Esophagus squamous epithelium (tissue), 5 donors: ENCODE results near the gene SYT1. TPM values are rescaled to one million over a fixed set of nuclear protein-coding genes. Genes with fewer than 3 reads are reported as not detected.

Experiments used
- DNase-seq: peaks from one replicate; lab custom pipeline; 2025; lab: John Stamatoyannopoulos, UW
- H3K27ac ChIP-seq, 4 donors: fragments of 200-600 bp; sonication (generic); one replicate each; pipeline ENCODE4 v1.5.1; 2016 to 2019; ENCODE audit warnings: mild to moderate bottlenecking in 1 of 4
- H3K27me3 ChIP-seq, 4 donors: fragments of 200-600 bp; sonication (generic); 1 replicate in 3 of 4; 2 replicates in 1 of 4; pipeline versions ENCODE4 v1.5.1 to v1.6.0; 2017 to 2021; ENCODE audit warnings: antibody characterized with exemption in 1 of 4
- H3K36me3 ChIP-seq, 3 donors: fragments of 200-600 bp; sonication (generic); one replicate each; pipeline ENCODE4 v1.5.1; 2016 to 2019
- H3K4me1 ChIP-seq, 3 donors: fragments of 200-600 bp; sonication (generic); one replicate each; pipeline ENCODE4 v1.5.1; 2017 to 2019
- H3K4me3 ChIP-seq, 4 donors: fragments of 200-600 bp; sonication (generic); 1 replicate in 3 of 4; 2 replicates in 1 of 4; pipeline ENCODE4 v1.5.1; 2016 to 2019; ENCODE audit warnings: mild to moderate bottlenecking in 2 of 4, moderate library complexity in 1 of 4
- H3K9me3 ChIP-seq, 3 donors: fragments of 200-600 bp; sonication (generic); one replicate each; pipeline ENCODE4 v1.5.1; 2016 to 2019
- CTCF ChIP-seq, 6 experiments: fragments of 450-650 bp in 4 of 6; fragments of 200-600 bp in 2 of 6; sonication (generic) in 2 of 6; IDR thresholded peaks; one replicate each; pipeline ENCODE4 v1.5.1; 2016 to 2019; ENCODE audit warnings: antibody characterized with exemption in 6 of 6, mild to moderate bottlenecking in 4 of 6, moderate library complexity in 4 of 6
- POLR2A ChIP-seq, 4 donors: fragments of 450-650 bp; IDR thresholded peaks; one replicate each; pipeline ENCODE4 v1.6.1; 2017; ENCODE audit warnings: antibody characterized with exemption in 4 of 4, mild to moderate bottlenecking in 4 of 4, moderate library complexity in 3 of 4
- WGBS, 2 donors: methylation state at CpG; one replicate each; pipeline ENCODE4 v1.1.5; 2018; 5-methylcytosine and 5-hydroxymethylcytosine counted together
- intact Hi-C: fragments of 100-400 bp; cut with DNase I; formaldehyde crosslinking; loops from one replicate; pipeline ENCODE4 v1.15.0; 2022
- total RNA-seq, 4 donors: library from RNA; depleted of rRNA; stranded (reverse); fragments of >200 nt; gene quantifications; one replicate each; pipeline ENCODE4 v1.1.0, GENCODE V29; 2016
- donor health status: DM: yes; HTN: yes; CAD: no.

SYT1 gene
- total RNA-seq, 4 donors from 2014 or later = 0.26 to 2.7 TPM; not detected in 2

- no peak overlapping the region for H3K27ac ChIP-seq
- WGBS, 2 donors = 57 to 74% methylated on average over 2 of the region's 2 CpGs
- DNase-seq = no peak
- H3K9me3 ChIP-seq = no peaks in the 10 kb centered on the region
- no peaks in the 10 kb centered on the region for H3K27me3 ChIP-seq
- H3K36me3 ChIP-seq = no peaks in the 10 kb centered on the region
- H3K4me3 ChIP-seq = no peak overlapping the region
- H3K4me1 ChIP-seq = no peaks in the 10 kb centered on the region
- TF ChIP-seq CTCF (IDR thresholded peaks at IDR 0.05) = no peak
- intact Hi-C loops = no loop called here
These were observed 533.0 kb downstream of the SYT1 start for GRCh38 chr12:79397609-79398008.

- no peak overlapping the region for H3K27ac ChIP-seq
- intact Hi-C loops = no loop called here
- no peaks in the 10 kb centered on the region for H3K36me3 ChIP-seq
- 91 to 93% methylated on average over 3 of the region's 3 CpGs for WGBS, 2 donors
- no peaks in the 10 kb centered on the region for H3K27me3 ChIP-seq
- H3K4me3 ChIP-seq = no peak overlapping the region
- no peaks in the 10 kb centered on the region for H3K4me1 ChIP-seq
- H3K9me3 ChIP-seq = no peaks in the 10 kb centered on the region
- DNase-seq = no peak
- TF ChIP-seq POLR2A (IDR thresholded peaks at IDR 0.05) (no peak), CTCF (IDR thresholded peaks at IDR 0.05) (no peak)
These were observed 535.9 kb downstream of the SYT1 start for GRCh38 chr12:79400481-79400880.

GRCh38 chr12:79402606-79403005 lies 538.0 kb downstream of the SYT1 start:
- WGBS, 2 donors = 34 to 55% methylated on average over 2 of the region's 2 CpGs
- no peak overlapping the region for H3K27ac ChIP-seq
- DNase-seq = no peak
- no peaks in the 10 kb centered on the region for H3K36me3 ChIP-seq
- H3K9me3 ChIP-seq = no peaks in the 10 kb centered on the region
- intact Hi-C loops = no loop called here
- H3K4me1 ChIP-seq = no peaks in the 10 kb centered on the region
- no peak overlapping the region for H3K4me3 ChIP-seq
- H3K27me3 ChIP-seq = no peaks in the 10 kb centered on the region
- TF ChIP-seq CTCF (IDR thresholded peaks at IDR 0.05) (no peak), POLR2A (IDR thresholded peaks at IDR 0.05) (no peak)

GRCh38 chr12:79406993-79407392 lies 542.4 kb downstream of the SYT1 start:
- intact Hi-C loops = no loop called here
- Histone ChIP-seq H3K9me3 (no peaks in the 10 kb centered on the region), H3K4me3 (no peak overlapping the region), H3K36me3 (no peaks in the 10 kb centered on the region), H3K4me1 (peaks cover 1 to 41% (median 11%) of the 10 kb centered on the region in 3 donors), H3K27ac (no peak overlapping the region), H3K27me3 (no peaks in the 10 kb centered on the region)
- WGBS, 2 donors = 19 to 50% methylated on average over 1 of the region's 1 CpG
- no peak for DNase-seq
- TF ChIP-seq CTCF (IDR thresholded peaks at IDR 0.05) = no peak
- no peak for TF ChIP-seq POLR2A (IDR thresholded peaks at IDR 0.05)

GRCh38 chr12:79407671-79408622 lies 543.4 kb downstream of the SYT1 start:
- intact Hi-C loops = no loop called here
- 43 to 50% methylated on average over 6 of the region's 6 CpGs for WGBS, 2 donors
- DNase-seq = no peak
- Histone ChIP-seq H3K4me3 (no peak overlapping the region), H3K27me3 (no peaks in the 10 kb centered on the region), H3K36me3 (no peaks in the 10 kb centered on the region), H3K9me3 (no peaks in the 10 kb centered on the region), H3K27ac (peak overlapping the region in 3 of 4 donors; percentile 23 to 65 (median 50)), H3K4me1 (peaks cover 3 to 49% (median 14%) of the 10 kb centered on the region in 3 donors)
- TF ChIP-seq POLR2A (IDR thresholded peaks at IDR 0.05) (no peak), CTCF (IDR thresholded peaks at IDR 0.05) (peak in 5 of 6 experiments; percentile 54 to 85 (median 75))
